UCSD-AML1 (cell line): ENCODE data around the gene MRPL1.
A peak's percentile ranks its signal among the peaks of the same experiment; 100 is the strongest.

Source experiments
- DNase-seq: peaks from one replicate; lab custom pipeline; 2025; ENCODE audit not compliant: unreplicated experiment; lab: John Stamatoyannopoulos, UW

MRPL1 gene

GRCh38 chr4:77849278-77849965 is 13.2 kb upstream of the MRPL1 start:
- no peak for DNase-seq

- DNase-seq: peak; percentile 65
Measured at GRCh38 chr4:77852892-77853495, 9.6 kb upstream of the MRPL1 start.

- DNase-seq: no peak
Measured at GRCh38 chr4:77854431-77855111, 8.1 kb upstream of the MRPL1 start.

- no peak for DNase-seq
Measured at GRCh38 chr4:77856152-77856551, 6.5 kb upstream of the MRPL1 start.

- DNase-seq: no peak
Measured at GRCh38 chr4:77859256-77859655, 3.4 kb upstream of the MRPL1 start.

GRCh38 chr4:77861495-77861894 is 1.1 kb upstream of the MRPL1 start:
- no peak for DNase-seq

- peak; percentile 17 for DNase-seq
Measured at GRCh38 chr4:77863341-77863740, 711 bp downstream of the MRPL1 start.

- no peak for DNase-seq
Measured at GRCh38 chr4:77865259-77865658, 2.6 kb downstream of the MRPL1 start.

GRCh38 chr4:77872723-77873445 is 10.3 kb downstream of the MRPL1 start:
- DNase-seq: no peak

GRCh38 chr4:77877167-77877566 is 14.5 kb downstream of the MRPL1 start:
- DNase-seq: no peak

- DNase-seq: no peak
Measured at GRCh38 chr4:77877771-77878565, 15.3 kb downstream of the MRPL1 start.

- DNase-seq: no peak
Measured at GRCh38 chr4:77880784-77881183, 18.2 kb downstream of the MRPL1 start.

- DNase-seq: no peak
Measured at GRCh38 chr4:77881460-77882295, 19.0 kb downstream of the MRPL1 start.

GRCh38 chr4:77893451-77893850 is 30.8 kb downstream of the MRPL1 start:
- DNase-seq: no peak

- DNase-seq: no peak
Measured at GRCh38 chr4:77899607-77900006, 37.0 kb downstream of the MRPL1 start.

- DNase-seq: no peak
Measured at GRCh38 chr4:77903186-77903585, 40.6 kb downstream of the MRPL1 start.

- DNase-seq: no peak
Measured at GRCh38 chr4:77905651-77906263, 43.1 kb downstream of the MRPL1 start.

GRCh38 chr4:77910676-77911075 is 48.0 kb downstream of the MRPL1 start:
- DNase-seq: no peak

- DNase-seq: no peak
Measured at GRCh38 chr4:77911091-77911490, 48.5 kb downstream of the MRPL1 start.
